CD4-positive, alpha-beta T cell (primary cell): Measurements from ENCODE around the gene ZNF521. TPM values are rescaled to one million over a fixed set of nuclear protein-coding genes. Genes with fewer than 3 reads are reported as not detected.

Source experiments
- ATAC-seq: fragments of 200-7000 bp; cut with Tn5 transposase; one replicate; pipeline ENCODE4 v1.10.0; 2022; ENCODE audit warnings: mild to moderate bottlenecking; ENCODE audit not compliant: poor library complexity
- CTCF ChIA-PET: fragments of 350-600 bp; sonication (Branson Sonifier 250); formaldehyde crosslinking; loops from one replicate; lab custom pipeline; 2021; ENCODE audit warnings: antibody characterized with exemption, inconsistent platforms; lab: Charles Lee
- POLR2A ChIA-PET: fragments of 350-600 bp; sonication (Branson Sonifier 250); formaldehyde crosslinking; loops from one replicate; lab custom pipeline; 2021; ENCODE audit warnings: antibody characterized with exemption, inconsistent platforms; lab: Charles Lee
- DNase-seq, 14 experiments: peaks; one replicate each; pipeline ENCODE4 v3.0.0-alpha.2; 2013 to 2020; ENCODE audit warnings: mixed read lengths in 2 of 14
- H3K27ac ChIP-seq, 2 donors: one replicate each; pipeline versions ENCODE4 v1.5.1 to v1.7.0; 2013; ENCODE audit warnings: low read length in 2 of 2, low read depth in 1 of 2, mild to moderate bottlenecking in 1 of 2
- H3K27me3 ChIP-seq, 2 experiments: 1 replicate in 1 of 2; 2 replicates in 1 of 2; pipeline versions ENCODE4 v1.6.1 to v1.7.0; 2013; ENCODE audit warnings: low read length in 2 of 2, control low read depth in 1 of 2, mild to moderate bottlenecking in 1 of 2, moderate library complexity in 1 of 2; ENCODE audit not compliant: insufficient read depth in 2 of 2, control insufficient read depth in 1 of 2
- H3K36me3 ChIP-seq: one replicate; pipeline ENCODE4 v1.6.1; 2013; ENCODE audit warnings: low read length, control low read depth; ENCODE audit not compliant: insufficient read depth
- H3K4me1 ChIP-seq: one replicate; pipeline ENCODE4 v1.6.1; 2013; ENCODE audit warnings: low read length, control low read depth; ENCODE audit not compliant: insufficient read depth
- H3K4me3 ChIP-seq: one replicate; pipeline ENCODE4 v1.5.1; 2013; ENCODE audit warnings: mild to moderate bottlenecking, low read length, moderate library complexity
- H3K9me3 ChIP-seq, 2 experiments: 1 replicate in 1 of 2; 2 replicates in 1 of 2; pipeline versions ENCODE4 v1.6.1 to v1.7.0; 2013; ENCODE audit warnings: low read length in 2 of 2, mild to moderate bottlenecking in 2 of 2, control low read depth in 1 of 2, moderate library complexity in 1 of 2; ENCODE audit not compliant: control insufficient read depth in 1 of 2, insufficient read depth in 1 of 2
- H3K27ac Mint-ChIP-seq: one replicate; pipeline ENCODE4 v1.8.0; 2020; ENCODE audit warnings: mixed read lengths
- H3K27me3 Mint-ChIP-seq: one replicate; pipeline ENCODE4 v1.8.0; 2021; ENCODE audit warnings: mixed read lengths
- H3K36me3 Mint-ChIP-seq: one replicate; pipeline ENCODE4 v1.8.0; 2021; ENCODE audit warnings: low read depth, mixed read lengths
- H3K4me1 Mint-ChIP-seq: one replicate; pipeline ENCODE4 v1.8.0; 2021; ENCODE audit warnings: low read depth, mixed read lengths
- H3K4me3 Mint-ChIP-seq: one replicate; pipeline ENCODE4 v1.8.0; 2020; ENCODE audit warnings: mild to moderate bottlenecking, mixed read lengths
- H3K9me3 Mint-ChIP-seq: one replicate; pipeline ENCODE4 v1.8.0; 2020; ENCODE audit warnings: mixed read lengths
- intact Hi-C, 2 experiments: fragments of 100-400 bp; cut with DNase I in 1 of 2; cut with micrococcal nuclease in 1 of 2; formaldehyde crosslinking; loops; one replicate each; pipeline versions ENCODE4 v1.15.1 to v1.9.0; 2023 to 2025; cut with DNase I, micrococcal nuclease
- total RNA-seq, 174 experiments: library from RNA in 2 of 174; stranded (reverse) in 2 of 174; gene quantifications; one replicate each; pipeline ENCODE4 v1.2.3 and lab custom pipeline; 2021 to 2026
- TF ChIP-seq, protein P1 (sequence below): fragments of 200-600 bp; IDR thresholded peaks from one replicate; pipeline ENCODE4 v1.8.0; 2022; ENCODE audit warnings: antibody characterized with exemption, mild to moderate bottlenecking

ZNF521 gene
- total RNA-seq, 2 experiments from 2014 or later = not detected

DNA sequence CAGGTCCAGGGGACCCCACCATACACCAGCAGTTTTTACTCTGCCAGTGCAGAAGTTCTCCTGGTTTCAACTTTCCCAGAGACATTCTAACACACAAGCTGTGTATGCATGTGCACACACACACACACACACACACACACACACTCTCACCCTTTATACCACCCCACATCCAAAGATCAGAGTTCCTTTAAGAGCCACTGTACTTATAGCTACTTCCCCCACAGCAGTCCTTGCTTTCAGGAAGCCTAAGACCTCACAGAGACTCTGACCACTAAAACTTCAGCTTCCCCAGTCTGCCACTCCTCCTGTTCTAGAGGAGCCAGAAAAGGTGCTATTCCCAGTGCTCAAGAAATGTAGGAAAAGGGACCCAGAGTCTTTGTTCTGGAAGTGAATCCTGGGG lies 107.8 kb downstream of the ZNF521 start:
- Mint-ChIP-seq H3K9me3 (no peaks in the 10 kb centered on the region), H3K4me3 (no peak overlapping the region), H3K4me1 (no peaks in the 10 kb centered on the region), H3K36me3 (no peaks in the 10 kb centered on the region), H3K27ac (no peak overlapping the region), H3K27me3 (no peaks in the 10 kb centered on the region)
- ATAC-seq = no peak
- H3K36me3 ChIP-seq = no peaks in the 10 kb centered on the region
- no peaks in the 10 kb centered on the region for H3K9me3 ChIP-seq
- H3K27me3 ChIP-seq = no peaks in the 10 kb centered on the region
- no peaks in the 10 kb centered on the region for H3K4me1 ChIP-seq
- TF ChIP-seq, protein P1, sequence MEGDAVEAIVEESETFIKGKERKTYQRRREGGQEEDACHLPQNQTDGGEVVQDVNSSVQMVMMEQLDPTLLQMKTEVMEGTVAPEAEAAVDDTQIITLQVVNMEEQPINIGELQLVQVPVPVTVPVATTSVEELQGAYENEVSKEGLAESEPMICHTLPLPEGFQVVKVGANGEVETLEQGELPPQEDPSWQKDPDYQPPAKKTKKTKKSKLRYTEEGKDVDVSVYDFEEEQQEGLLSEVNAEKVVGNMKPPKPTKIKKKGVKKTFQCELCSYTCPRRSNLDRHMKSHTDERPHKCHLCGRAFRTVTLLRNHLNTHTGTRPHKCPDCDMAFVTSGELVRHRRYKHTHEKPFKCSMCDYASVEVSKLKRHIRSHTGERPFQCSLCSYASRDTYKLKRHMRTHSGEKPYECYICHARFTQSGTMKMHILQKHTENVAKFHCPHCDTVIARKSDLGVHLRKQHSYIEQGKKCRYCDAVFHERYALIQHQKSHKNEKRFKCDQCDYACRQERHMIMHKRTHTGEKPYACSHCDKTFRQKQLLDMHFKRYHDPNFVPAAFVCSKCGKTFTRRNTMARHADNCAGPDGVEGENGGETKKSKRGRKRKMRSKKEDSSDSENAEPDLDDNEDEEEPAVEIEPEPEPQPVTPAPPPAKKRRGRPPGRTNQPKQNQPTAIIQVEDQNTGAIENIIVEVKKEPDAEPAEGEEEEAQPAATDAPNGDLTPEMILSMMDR = no peak
- no peak overlapping the region for H3K4me3 ChIP-seq
- CTCF ChIA-PET = no interaction called here
- no peak overlapping the region for H3K27ac ChIP-seq
- intact Hi-C loops = no loop called here
- DNase-seq = no peak
- POLR2A ChIA-PET = no interaction called here

DNA sequence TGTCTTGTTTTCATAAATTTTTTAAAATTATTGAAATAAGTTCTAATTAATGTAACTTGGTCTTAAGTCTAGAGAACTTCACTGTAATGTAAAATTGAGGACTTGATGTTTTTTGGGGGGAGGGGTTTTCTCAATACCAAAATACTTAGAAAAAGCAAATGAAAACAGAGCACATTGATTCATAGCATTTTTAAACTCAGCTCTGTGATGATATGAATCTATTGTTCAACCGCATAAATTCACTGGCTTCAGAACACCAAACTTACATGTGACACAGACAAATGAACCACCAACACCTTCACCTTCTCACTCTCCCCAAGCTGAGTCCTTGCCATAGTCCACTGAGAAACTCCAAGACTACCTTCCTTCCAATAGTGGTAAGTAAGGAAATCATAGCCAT lies 108.2 kb downstream of the ZNF521 start:
- no peak overlapping the region for H3K4me3 Mint-ChIP-seq
- no peaks in the 10 kb centered on the region for H3K27me3 Mint-ChIP-seq
- Histone ChIP-seq H3K9me3 (no peaks in the 10 kb centered on the region), H3K4me1 (no peaks in the 10 kb centered on the region), H3K27ac (no peak overlapping the region), H3K27me3 (no peaks in the 10 kb centered on the region), H3K4me3 (no peak overlapping the region), H3K36me3 (no peaks in the 10 kb centered on the region)
- TF ChIP-seq, protein P1 = no peak
- no peak for DNase-seq
- intact Hi-C loops = no loop called here
- ATAC-seq = no peak
- H3K27ac Mint-ChIP-seq = no peak overlapping the region
- no peaks in the 10 kb centered on the region for H3K9me3 Mint-ChIP-seq
- ChIA-PET POLR2A (no interaction called here), CTCF (no interaction called here)
- no peaks in the 10 kb centered on the region for H3K4me1 Mint-ChIP-seq
- H3K36me3 Mint-ChIP-seq = no peaks in the 10 kb centered on the region

DNA sequence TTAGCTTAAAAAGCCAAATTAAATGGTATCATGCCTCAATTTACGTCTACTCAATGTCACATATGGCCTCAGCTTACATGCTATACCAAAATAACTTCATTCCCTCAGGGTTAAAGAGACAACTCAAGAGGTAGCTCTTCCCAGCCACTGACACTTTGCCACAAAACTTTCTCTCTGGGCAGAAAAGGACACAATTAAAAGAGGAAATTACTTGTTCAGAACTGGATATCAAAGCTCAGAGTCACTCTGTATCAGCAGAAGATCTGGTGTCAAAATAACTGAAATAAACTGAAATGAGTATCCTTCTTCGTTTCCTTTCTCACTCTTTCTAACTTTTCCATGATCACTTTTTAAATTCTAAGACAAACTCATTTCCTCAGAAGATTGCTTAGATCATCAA lies 108.7 kb downstream of the ZNF521 start:
- POLR2A ChIA-PET = no interaction called here
- ATAC-seq (no peak), DNase-seq (no peak)
- no peaks in the 10 kb centered on the region for H3K36me3 ChIP-seq
- no peaks in the 10 kb centered on the region for H3K9me3 Mint-ChIP-seq
- no peaks in the 10 kb centered on the region for H3K4me1 Mint-ChIP-seq
- no peaks in the 10 kb centered on the region for H3K27me3 ChIP-seq
- CTCF ChIA-PET = no interaction called here
- no peaks in the 10 kb centered on the region for H3K9me3 ChIP-seq
- no peaks in the 10 kb centered on the region for H3K4me1 ChIP-seq
- no peak overlapping the region for H3K27ac Mint-ChIP-seq
- H3K27ac ChIP-seq = no peak overlapping the region
- H3K4me3 Mint-ChIP-seq = no peak overlapping the region
- no peak overlapping the region for H3K4me3 ChIP-seq
- no peaks in the 10 kb centered on the region for H3K36me3 Mint-ChIP-seq
- H3K27me3 Mint-ChIP-seq = no peaks in the 10 kb centered on the region
- intact Hi-C loops = no loop called here
- TF ChIP-seq, protein P1 = no peak
